Activated naive CD4-positive, alpha-beta T cell treated with anti-CD3 and anti-CD28 coated beads for 36 hours (primary cell): ENCODE measurements around the gene PTPRS. TPM values are rescaled to one million over a fixed set of nuclear protein-coding genes. Genes with fewer than 3 reads are reported as not detected.

Source experiments
- CTCF ChIA-PET: fragments of 350-600 bp; sonication (Branson Sonifier 250); formaldehyde crosslinking; loops from one replicate; lab custom pipeline; 2021; ENCODE audit warnings: antibody characterized with exemption; lab: Charles Lee
- DNase-seq: peaks from one replicate; pipeline ENCODE4 v3.0.0-alpha.2; 2020
- H3K27ac Mint-ChIP-seq: one replicate; pipeline ENCODE4 v1.8.0; 2021; ENCODE audit warnings: mild to moderate bottlenecking, mixed read lengths
- H3K27me3 Mint-ChIP-seq: one replicate; pipeline ENCODE4 v1.8.0; 2021; ENCODE audit warnings: low read depth, mixed read lengths
- H3K36me3 Mint-ChIP-seq: one replicate; pipeline ENCODE4 v1.8.0; 2021; ENCODE audit warnings: low read depth, mixed read lengths
- H3K4me1 Mint-ChIP-seq: one replicate; pipeline ENCODE4 v1.8.0; 2021; ENCODE audit warnings: low read depth, mixed read lengths
- H3K4me3 Mint-ChIP-seq: one replicate; pipeline ENCODE4 v1.8.0; 2021; ENCODE audit warnings: mild to moderate bottlenecking, moderate library complexity, mixed read lengths
- H3K9me3 Mint-ChIP-seq: one replicate; pipeline ENCODE4 v1.8.0; 2021; ENCODE audit warnings: mixed read lengths
- intact Hi-C: fragments of 100-400 bp; cut with micrococcal nuclease; formaldehyde crosslinking; loops from one replicate; pipeline ENCODE4 v1.15.1; 2023
- total RNA-seq, 2 experiments: library from RNA; stranded (reverse); gene quantifications; one replicate each; pipeline ENCODE4 v1.2.3, GENCODE V29; 2021

The PTPRS gene
- total RNA-seq, 2 experiments from 2014 or later = 1.3 to 1.4 TPM

DNA sequence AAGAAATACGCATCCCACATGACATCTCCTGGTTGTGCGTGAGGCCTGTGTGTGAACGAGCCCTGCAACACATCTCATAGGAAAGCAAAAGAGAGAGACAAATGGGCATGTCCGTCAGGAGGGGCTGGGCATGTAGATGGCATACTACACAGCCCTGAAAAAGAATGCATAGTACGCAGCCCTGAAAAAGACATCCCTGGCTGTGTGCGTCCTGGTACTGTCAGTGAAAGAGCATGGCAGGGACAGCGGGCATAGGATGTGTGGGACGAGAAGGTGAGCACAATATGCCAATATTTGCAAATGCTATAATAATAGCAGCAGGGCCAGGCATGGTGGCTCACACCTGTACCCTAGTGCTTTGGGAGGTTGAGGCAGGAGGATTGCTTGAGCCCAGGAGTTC is 28.6 kb downstream of the PTPRS start:
- Mint-ChIP-seq H3K9me3 (no peaks in the 10 kb centered on the region), H3K27ac (no peak overlapping the region), H3K4me1 (no peaks in the 10 kb centered on the region), H3K4me3 (no peak overlapping the region), H3K36me3 (no peaks in the 10 kb centered on the region), H3K27me3 (peaks cover 8% of the 10 kb centered on the region)
- intact Hi-C loops = no loop called here
- CTCF ChIA-PET = no interaction called here
- DNase-seq = no peak

DNA sequence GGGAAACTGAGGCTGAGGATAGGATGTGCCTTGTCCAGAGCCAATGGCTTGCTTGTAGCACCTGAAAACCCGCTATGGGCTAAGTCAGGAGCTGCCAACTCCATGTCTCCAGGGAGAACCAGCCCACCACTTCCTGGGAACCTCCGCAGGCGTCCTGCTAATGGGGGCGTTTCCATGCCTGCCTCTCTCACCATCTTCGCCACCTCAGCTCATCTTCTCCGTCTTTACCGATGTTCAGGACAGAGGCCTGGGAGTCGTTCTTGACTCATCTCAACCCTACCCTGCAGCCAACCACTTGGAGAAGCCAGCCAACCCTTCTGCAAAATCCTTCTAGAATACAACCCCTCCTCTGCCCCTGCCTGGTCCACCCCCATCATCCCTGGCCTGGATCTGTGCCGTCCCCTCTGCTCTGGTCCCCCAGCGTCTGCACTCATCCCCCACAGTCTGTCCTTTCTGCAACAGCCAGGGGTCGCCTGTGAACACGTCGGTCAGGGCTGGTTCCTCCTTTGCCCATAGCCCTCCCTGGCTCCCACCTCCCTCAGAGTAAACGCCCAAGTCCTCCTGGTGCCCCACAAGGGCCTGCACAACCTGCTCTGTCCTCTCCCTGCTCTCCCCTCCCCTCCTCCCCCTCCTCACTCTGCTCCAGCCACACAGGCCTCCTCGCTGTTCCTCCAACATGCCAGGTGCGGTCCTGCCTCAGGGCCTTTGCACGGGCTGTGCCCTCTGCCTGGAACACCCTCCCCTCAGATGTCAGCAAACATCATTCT is 31.0 kb downstream of the PTPRS start:
- intact Hi-C loops = no loop called here
- CTCF ChIA-PET = no interaction called here
- Mint-ChIP-seq H3K4me3 (no peak overlapping the region), H3K27ac (no peak overlapping the region), H3K36me3 (no peaks in the 10 kb centered on the region), H3K9me3 (no peaks in the 10 kb centered on the region), H3K27me3 (peaks cover 6% of the 10 kb centered on the region), H3K4me1 (no peaks in the 10 kb centered on the region)
- no peak for DNase-seq

DNA sequence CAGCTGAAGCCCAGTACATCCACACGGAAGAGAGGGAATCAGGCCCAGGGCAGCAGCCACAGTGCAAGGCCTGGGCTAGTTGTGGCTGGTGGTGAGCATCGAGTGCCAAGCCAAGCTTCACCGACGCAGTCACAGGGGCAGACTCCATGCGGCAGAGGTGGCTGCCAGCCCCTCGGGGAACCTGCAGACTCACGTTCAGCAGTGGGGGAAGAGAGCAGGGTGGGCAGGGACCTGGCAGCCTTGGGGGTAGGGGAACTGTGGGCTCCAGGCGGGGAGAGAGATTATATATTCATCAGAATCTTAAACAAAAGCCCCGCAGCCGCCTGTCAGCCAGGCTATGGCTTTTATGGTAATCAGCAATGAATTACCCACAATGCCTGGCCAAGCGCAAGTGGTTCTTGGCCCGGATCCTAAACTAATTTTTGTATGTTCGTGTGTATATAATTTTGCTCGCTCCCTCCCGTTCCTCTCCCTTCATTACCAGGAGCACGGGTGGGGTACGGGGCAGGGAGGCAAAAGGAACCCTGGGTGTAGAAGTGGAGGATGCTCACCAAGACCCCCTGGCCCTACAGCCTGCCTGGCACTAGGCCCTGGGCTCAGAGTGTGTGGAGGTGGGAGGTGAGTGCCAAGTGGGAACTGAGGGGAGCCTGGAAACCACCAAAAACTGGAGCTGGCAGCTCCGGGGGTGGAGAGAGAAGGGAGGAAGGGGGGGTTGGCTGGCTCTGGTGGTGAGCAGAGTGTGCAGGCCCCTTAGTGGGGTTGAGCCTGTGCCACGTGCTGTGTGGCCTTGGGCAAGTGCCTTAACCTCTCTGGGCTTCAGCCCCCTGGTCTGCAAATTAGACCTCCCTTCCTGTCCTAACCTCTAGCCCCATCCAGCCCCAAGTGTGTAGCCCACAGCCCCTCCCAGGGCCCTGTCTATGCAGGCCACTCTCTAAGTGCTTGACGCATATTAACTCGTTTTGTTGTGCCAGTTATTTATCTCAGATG is 31.9 kb downstream of the PTPRS start:
- DNase-seq = no peak
- peaks cover 6% of the 10 kb centered on the region for H3K27me3 Mint-ChIP-seq
- H3K9me3 Mint-ChIP-seq = no peaks in the 10 kb centered on the region
- CTCF ChIA-PET = no interaction called here
- intact Hi-C loops = no loop called here
- H3K4me1 Mint-ChIP-seq = no peaks in the 10 kb centered on the region
- no peak overlapping the region for H3K4me3 Mint-ChIP-seq
- no peak overlapping the region for H3K27ac Mint-ChIP-seq
- H3K36me3 Mint-ChIP-seq = no peaks in the 10 kb centered on the region

DNA sequence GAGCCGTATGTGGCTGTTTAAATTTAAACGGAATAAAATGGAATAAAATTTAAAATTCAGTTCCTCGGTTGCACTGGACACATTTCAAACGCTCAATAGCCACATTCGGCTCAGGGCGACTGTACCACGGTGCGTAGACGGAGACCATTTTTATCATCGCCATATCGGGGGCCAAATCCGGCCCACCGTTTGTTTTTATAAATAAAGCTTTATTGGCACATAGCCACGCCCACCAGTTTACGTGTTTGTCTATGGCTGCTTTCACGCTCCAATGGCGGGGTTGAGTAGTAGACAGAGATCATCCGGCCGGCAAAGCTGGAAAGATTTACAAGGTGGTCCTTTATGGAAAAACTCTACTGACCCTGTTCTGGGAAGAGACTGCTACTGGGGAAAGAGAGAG is 33.0 kb downstream of the PTPRS start:
- CTCF ChIA-PET = no interaction called here
- Mint-ChIP-seq H3K9me3 (no peaks in the 10 kb centered on the region), H3K36me3 (no peaks in the 10 kb centered on the region), H3K27ac (no peak overlapping the region), H3K27me3 (peaks cover 2% of the 10 kb centered on the region), H3K4me3 (no peak overlapping the region), H3K4me1 (no peaks in the 10 kb centered on the region)
- intact Hi-C loops = no loop called here
- DNase-seq = no peak

DNA sequence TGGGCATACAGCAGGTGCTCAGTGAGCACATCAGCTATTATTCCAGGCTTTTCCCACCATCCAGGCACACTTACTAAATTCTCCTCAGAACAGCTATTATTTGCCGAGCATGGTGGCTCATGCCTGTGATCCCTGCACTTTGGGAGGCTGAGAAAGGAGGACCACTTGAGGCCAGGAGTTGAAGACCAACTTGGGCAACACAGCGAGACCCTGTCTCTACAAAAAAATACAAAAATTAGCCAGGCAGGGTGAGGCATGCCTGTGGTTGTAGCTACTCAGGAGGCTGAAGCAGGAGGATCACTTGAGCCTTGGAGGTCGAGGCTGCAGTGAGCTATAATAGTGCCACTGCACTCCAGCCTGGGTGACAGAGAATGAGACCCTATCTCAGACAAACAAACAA is 35.4 kb downstream of the PTPRS start:
- CTCF ChIA-PET = no interaction called here
- no peak overlapping the region for H3K4me3 Mint-ChIP-seq
- H3K27me3 Mint-ChIP-seq = no peaks in the 10 kb centered on the region
- H3K27ac Mint-ChIP-seq = no peak overlapping the region
- H3K9me3 Mint-ChIP-seq = no peaks in the 10 kb centered on the region
- intact Hi-C loops = no loop called here
- H3K4me1 Mint-ChIP-seq = no peaks in the 10 kb centered on the region
- DNase-seq = no peak
- no peaks in the 10 kb centered on the region for H3K36me3 Mint-ChIP-seq

DNA sequence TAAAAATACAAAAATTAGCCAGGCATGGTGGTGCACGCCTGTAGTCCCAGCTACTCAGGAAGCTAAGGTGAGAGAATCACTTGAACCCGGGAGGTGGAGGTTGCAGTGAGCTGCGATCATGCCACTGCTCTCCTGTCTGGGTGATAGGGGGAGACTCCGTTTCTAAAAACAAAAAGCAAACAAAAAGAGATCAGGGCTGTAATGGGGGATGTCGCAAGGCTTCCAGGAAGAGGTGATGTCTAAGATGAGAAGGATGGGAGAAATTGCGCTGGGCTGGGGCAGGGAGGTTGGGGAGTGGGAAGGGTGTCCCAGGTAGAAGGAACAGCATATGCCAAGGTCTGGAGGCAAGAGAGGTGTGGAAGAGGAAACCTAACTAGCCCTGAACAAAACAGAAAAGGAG is 36.1 kb downstream of the PTPRS start:
- intact Hi-C loops = no loop called here
- no peak overlapping the region for H3K4me3 Mint-ChIP-seq
- H3K36me3 Mint-ChIP-seq = no peaks in the 10 kb centered on the region
- no peaks in the 10 kb centered on the region for H3K9me3 Mint-ChIP-seq
- no peaks in the 10 kb centered on the region for H3K27me3 Mint-ChIP-seq
- CTCF ChIA-PET = no interaction called here
- no peak overlapping the region for H3K27ac Mint-ChIP-seq
- no peak for DNase-seq
- no peaks in the 10 kb centered on the region for H3K4me1 Mint-ChIP-seq

DNA sequence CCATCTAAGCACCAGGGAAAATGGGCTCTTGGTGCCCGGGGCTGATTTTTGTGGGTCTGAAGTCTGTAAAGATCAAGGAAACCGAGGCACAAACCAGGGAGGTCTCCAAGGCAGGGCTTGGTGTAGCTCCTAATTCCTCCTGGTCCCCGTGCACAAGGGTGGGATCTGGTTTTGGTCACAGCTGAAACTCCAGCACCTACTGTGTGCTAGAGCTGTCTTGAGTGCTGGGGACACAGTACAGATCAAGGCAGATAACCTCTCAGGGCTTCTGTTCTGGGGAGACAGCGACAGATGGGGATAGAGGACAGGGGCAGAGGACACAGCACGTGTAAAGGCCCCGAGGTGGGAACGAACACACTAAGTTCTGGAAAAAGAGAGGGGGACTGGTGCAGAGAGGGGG is 37.4 kb downstream of the PTPRS start:
- DNase-seq = no peak
- intact Hi-C loops = no loop called here
- CTCF ChIA-PET = no interaction called here
- Mint-ChIP-seq H3K27me3 (no peaks in the 10 kb centered on the region), H3K4me3 (no peak overlapping the region), H3K9me3 (no peaks in the 10 kb centered on the region), H3K27ac (no peak overlapping the region), H3K4me1 (no peaks in the 10 kb centered on the region), H3K36me3 (no peaks in the 10 kb centered on the region)

DNA sequence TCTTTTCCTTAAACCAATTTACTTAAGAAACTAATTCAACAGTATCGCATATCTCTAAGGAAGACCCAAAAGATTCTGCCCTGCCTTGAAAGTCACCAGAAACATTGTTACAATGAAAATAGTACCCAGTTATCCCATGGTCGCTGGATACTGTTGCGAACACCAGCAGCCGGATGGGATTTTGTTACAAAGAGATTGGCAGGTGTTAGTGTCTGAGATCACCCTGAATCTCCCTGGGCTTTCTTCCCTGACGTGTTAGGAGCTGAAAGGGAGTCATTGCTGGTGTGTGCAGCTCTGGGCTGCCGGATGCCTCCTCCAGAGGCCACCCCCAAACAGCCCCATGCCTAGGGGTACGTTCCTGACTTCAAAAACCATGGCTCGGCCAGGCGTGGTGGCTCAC is 38.2 kb downstream of the PTPRS start:
- H3K27me3 Mint-ChIP-seq = no peaks in the 10 kb centered on the region
- intact Hi-C loops = no loop called here
- no peak overlapping the region for H3K27ac Mint-ChIP-seq
- H3K4me1 Mint-ChIP-seq = no peaks in the 10 kb centered on the region
- no peaks in the 10 kb centered on the region for H3K9me3 Mint-ChIP-seq
- H3K36me3 Mint-ChIP-seq = no peaks in the 10 kb centered on the region
- no peak overlapping the region for H3K4me3 Mint-ChIP-seq
- CTCF ChIA-PET = no interaction called here
- DNase-seq = no peak

DNA sequence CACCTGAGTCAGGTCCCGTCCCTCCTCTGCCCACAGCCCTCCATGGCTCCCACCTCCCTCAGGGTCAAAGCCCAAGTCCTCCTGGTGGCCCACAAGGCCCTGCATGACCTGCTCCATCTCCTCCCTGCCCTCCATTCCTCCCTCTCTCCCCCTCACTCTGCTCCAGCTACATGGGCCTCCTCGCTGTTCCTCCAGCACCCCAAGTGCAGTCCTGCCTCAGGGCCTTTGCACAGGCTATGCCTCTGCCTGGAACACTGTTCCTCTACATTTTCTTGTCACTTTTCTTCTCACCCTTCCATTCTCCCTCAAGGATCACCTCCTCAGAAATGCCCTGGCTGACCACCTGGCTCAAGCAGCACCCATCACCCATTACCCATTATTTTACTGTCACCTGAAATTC is 41.5 kb downstream of the PTPRS start:
- no peaks in the 10 kb centered on the region for H3K4me1 Mint-ChIP-seq
- H3K9me3 Mint-ChIP-seq = no peaks in the 10 kb centered on the region
- DNase-seq = no peak
- intact Hi-C loops = no loop called here
- H3K36me3 Mint-ChIP-seq = no peaks in the 10 kb centered on the region
- peaks cover 4% of the 10 kb centered on the region for H3K27me3 Mint-ChIP-seq
- H3K27ac Mint-ChIP-seq = no peak overlapping the region
- CTCF ChIA-PET = no interaction called here
- H3K4me3 Mint-ChIP-seq = no peak overlapping the region

DNA sequence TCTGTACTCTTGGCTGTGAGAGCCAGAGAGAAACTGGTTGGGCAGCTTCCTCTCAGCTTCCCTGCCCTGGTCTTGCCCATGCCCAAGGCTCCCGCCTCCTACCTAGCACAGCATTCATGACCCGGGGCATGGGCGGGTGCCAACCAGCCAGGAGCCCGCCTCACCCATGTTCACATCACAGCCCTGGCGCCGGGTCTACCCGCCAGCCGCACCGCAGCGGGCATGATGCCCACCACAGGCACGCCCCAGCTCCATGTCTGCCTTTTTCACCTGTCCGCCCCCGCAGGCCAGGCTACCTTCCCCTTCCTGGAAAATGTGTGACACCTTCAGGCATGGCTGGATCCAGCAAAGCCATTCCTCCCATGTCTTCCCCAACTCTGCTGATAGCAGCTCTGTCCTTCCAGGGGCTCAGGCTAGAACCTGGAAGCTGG is 42.1 kb downstream of the PTPRS start:
- Mint-ChIP-seq H3K27me3 (peaks cover 5% of the 10 kb centered on the region), H3K27ac (no peak overlapping the region), H3K9me3 (no peaks in the 10 kb centered on the region)

DNA sequence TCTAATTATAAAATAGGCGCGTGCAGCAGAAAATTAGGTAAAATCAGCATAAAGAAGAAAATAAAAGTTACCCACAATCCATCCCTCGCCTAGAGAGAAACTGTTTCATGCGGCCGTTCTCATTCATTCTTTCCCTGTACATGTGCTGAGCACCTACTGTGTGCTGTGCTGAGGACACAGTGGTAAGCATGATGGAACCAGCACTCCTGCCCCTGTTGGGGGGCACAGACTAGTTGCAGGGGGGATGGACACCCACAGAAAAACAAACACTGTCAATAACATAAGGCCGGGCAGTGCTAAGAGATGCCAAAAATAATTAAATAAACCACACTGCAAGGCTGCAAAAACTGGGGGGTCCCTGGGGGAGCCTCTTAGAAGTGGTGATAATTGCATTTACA is 43.3 kb downstream of the PTPRS start:
- CTCF ChIA-PET = no interaction called here
- no peak overlapping the region for H3K27ac Mint-ChIP-seq
- no peaks in the 10 kb centered on the region for H3K9me3 Mint-ChIP-seq
- no peaks in the 10 kb centered on the region for H3K36me3 Mint-ChIP-seq
- DNase-seq = no peak
- H3K27me3 Mint-ChIP-seq = peaks cover 7% of the 10 kb centered on the region
- peaks cover 5% of the 10 kb centered on the region for H3K4me1 Mint-ChIP-seq
- H3K4me3 Mint-ChIP-seq = no peak overlapping the region
- intact Hi-C loops = no loop called here

More for the DNA sequence above, 42.1 kb downstream of the PTPRS start:
- Mint-ChIP-seq H3K4me3 (no peak overlapping the region), H3K36me3 (no peaks in the 10 kb centered on the region), H3K4me1 (peaks cover under 1% of the 10 kb centered on the region)
- DNase-seq = no peak
- intact Hi-C loops = no loop called here
- CTCF ChIA-PET = no interaction called here

DNA sequence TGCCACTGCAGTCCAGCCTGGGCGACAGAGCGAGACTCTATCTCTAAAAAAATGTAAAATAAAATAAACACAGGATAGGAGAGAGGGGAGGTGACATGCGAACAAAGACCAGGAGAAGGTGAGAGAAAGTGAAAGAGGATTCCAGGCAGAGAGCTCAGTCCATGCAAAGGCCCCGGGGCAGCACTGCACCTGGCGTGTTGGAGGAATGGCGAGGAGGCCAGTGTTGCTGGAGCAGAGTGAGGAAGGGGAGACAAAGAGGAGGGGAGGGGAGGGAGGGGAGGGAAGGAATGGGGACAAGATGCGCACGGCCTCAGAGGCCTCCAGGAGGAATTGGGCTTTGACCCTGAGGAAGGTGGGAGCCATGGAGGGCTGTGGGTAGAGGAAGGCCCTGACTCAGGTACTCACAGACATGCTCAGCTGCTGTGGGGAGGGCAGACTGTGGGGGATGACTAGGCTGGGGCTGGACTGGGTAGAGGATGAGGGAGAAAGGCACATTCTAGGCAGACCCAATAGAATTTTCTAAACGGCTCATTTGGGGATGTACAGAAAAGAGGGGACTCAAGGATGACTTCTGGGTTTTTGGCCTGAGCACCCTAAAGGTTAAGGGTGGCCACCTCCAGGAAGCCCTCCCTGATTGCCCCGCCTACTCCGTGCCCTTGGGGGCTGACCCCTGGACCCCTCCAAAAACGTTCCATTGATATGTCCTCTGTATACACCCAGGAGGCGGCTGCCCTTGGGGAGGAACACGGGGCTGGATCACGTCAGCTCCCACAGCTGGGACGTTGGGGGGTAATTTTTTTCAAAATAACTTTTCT is 43.9 kb downstream of the PTPRS start:
- Mint-ChIP-seq H3K36me3 (no peaks in the 10 kb centered on the region), H3K9me3 (no peaks in the 10 kb centered on the region), H3K27me3 (peaks cover 13% of the 10 kb centered on the region), H3K27ac (no peak overlapping the region), H3K4me1 (peaks cover 11% of the 10 kb centered on the region), H3K4me3 (no peak overlapping the region)
- CTCF ChIA-PET = no interaction called here
- intact Hi-C loops = no loop called here
- no peak for DNase-seq
